Ovary (tissue), 3 donors: ENCODE results near the gene ANAPC15.

ENCODE experiments used
- POLR2A ChIP-seq: fragments of 450-650 bp; IDR thresholded peaks from one replicate; pipeline ENCODE4 v1.6.1; 2017; ENCODE audit warnings: antibody characterized with exemption, mild to moderate bottlenecking, moderate library complexity
- TF ChIP-seq, protein P1 (sequence below), 3 donors: fragments of 450-650 bp in 2 of 3; fragments of 200-600 bp in 1 of 3; IDR thresholded peaks; one replicate each; pipeline versions ENCODE4 v1.5.1 to v1.8.0; 2016 to 2022; ENCODE audit warnings: antibody characterized with exemption in 3 of 3, mild to moderate bottlenecking in 1 of 3
- donor health status: DM: no; HTN: no; CAD: no.

- TF ChIP-seq, protein P1, sequence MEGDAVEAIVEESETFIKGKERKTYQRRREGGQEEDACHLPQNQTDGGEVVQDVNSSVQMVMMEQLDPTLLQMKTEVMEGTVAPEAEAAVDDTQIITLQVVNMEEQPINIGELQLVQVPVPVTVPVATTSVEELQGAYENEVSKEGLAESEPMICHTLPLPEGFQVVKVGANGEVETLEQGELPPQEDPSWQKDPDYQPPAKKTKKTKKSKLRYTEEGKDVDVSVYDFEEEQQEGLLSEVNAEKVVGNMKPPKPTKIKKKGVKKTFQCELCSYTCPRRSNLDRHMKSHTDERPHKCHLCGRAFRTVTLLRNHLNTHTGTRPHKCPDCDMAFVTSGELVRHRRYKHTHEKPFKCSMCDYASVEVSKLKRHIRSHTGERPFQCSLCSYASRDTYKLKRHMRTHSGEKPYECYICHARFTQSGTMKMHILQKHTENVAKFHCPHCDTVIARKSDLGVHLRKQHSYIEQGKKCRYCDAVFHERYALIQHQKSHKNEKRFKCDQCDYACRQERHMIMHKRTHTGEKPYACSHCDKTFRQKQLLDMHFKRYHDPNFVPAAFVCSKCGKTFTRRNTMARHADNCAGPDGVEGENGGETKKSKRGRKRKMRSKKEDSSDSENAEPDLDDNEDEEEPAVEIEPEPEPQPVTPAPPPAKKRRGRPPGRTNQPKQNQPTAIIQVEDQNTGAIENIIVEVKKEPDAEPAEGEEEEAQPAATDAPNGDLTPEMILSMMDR (IDR thresholded peaks at IDR 0.05) = no peak
- TF ChIP-seq POLR2A = no peak
These were observed 31.3 kb downstream of the ANAPC15 start for GRCh38 chr11:72081184-72081644.
